ENCODE results near the gene GRIK4. TPM values are rescaled to one million over a fixed set of nuclear protein-coding genes. Genes with fewer than 3 reads are reported as not detected.

GRIK4 gene
- total and polyA plus RNA-seq, 4 donors: 0.05 to 0.25 (median 0.06) TPM; not detected in 1

- no peak for TF ChIP-seq REST (IDR thresholded peaks at IDR 0.05)
Observed at GRCh38 chr11:120867531-120867930, 356.0 kb downstream of the GRIK4 start (continued).

GRCh38 chr11:120867988-120868387 lies 356.4 kb downstream of the GRIK4 start:
- Histone ChIP-seq H3K36me3 (ENCODE audit: control insufficient read depth in 4 of 4, insufficient read depth in 3 of 4, low read depth in 1 of 4, low read length in 3 of 4) (no peaks in the 10 kb centered on the region), H3K9ac (ENCODE audit: low read depth in 1 of 2, low read length in 2 of 2) (no peak overlapping the region), H3K27ac (ENCODE audit: low read depth in 1 of 2, low read length in 2 of 2) (no peak overlapping the region), H3K9me3 (ENCODE audit: control insufficient read depth in 4 of 4, low read length in 3 of 4) (no peaks in the 10 kb centered on the region), H3K4me3 (ENCODE audit: low read depth in 1 of 3, low read length in 3 of 3) (no peak overlapping the region), H3K4me1 (ENCODE audit: control insufficient read depth in 4 of 4, insufficient read depth in 4 of 4, low read length in 3 of 4) (no peaks in the 10 kb centered on the region), H3K27me3 (ENCODE audit: control insufficient read depth in 4 of 4, insufficient read depth in 4 of 4, low read length in 3 of 4) (peaks cover 0 to 2% (median 1%) of the 10 kb centered on the region in 4 donors)
- TF ChIP-seq MAX (IDR thresholded peaks at IDR 0.05): no peak
- no peak for TF ChIP-seq EGR1 (IDR thresholded peaks at IDR 0.05; ENCODE audit: low read depth in 2 of 2)
- TF ChIP-seq TAF1 (conservative IDR thresholded peaks at IDR 0.05): no peak
- no peak for TF ChIP-seq NR2F2 (IDR thresholded peaks at IDR 0.05)
- TF ChIP-seq SP1 (IDR thresholded peaks at IDR 0.05): no peak
- no peak for TF ChIP-seq RAD21 (IDR thresholded peaks at IDR 0.05)
- TF ChIP-seq GABPA (IDR thresholded peaks at IDR 0.05 in 1 of 2, conservative IDR thresholded peaks at IDR 0.05 in 1 of 2): no peak
- TF ChIP-seq HNF4A (conservative IDR thresholded peaks at IDR 0.05): no peak
- no peak for TF ChIP-seq YY1 (IDR thresholded peaks at IDR 0.05)
- no peak for TF ChIP-seq HNF4G (IDR thresholded peaks at IDR 0.05)
- no peak for TF ChIP-seq JUND (IDR thresholded peaks at IDR 0.05)
- TF ChIP-seq ATF3 (IDR thresholded peaks at IDR 0.05): no peak
- no peak for TF ChIP-seq REST (IDR thresholded peaks at IDR 0.05)
- no peak for TF ChIP-seq FOXA2 (IDR thresholded peaks at IDR 0.05)
- no peak for TF ChIP-seq FOXA1 (IDR thresholded peaks at IDR 0.05)
- DNase-seq (ENCODE audit: low spot score): no peak
- WGBS: 67% methylated on average over 3 of the region's 3 CpGs

- 81% methylated on average over 7 of the region's 7 CpGs for WGBS
- Histone ChIP-seq H3K4me1 (ENCODE audit: control insufficient read depth in 4 of 4, insufficient read depth in 4 of 4, low read length in 3 of 4) (no peaks in the 10 kb centered on the region), H3K4me3 (ENCODE audit: low read depth in 1 of 3, low read length in 3 of 3) (no peak overlapping the region), H3K27ac (ENCODE audit: low read depth in 1 of 2, low read length in 2 of 2) (no peak overlapping the region), H3K36me3 (ENCODE audit: control insufficient read depth in 4 of 4, insufficient read depth in 3 of 4, low read depth in 1 of 4, low read length in 3 of 4) (no peaks in the 10 kb centered on the region), H3K27me3 (ENCODE audit: control insufficient read depth in 4 of 4, insufficient read depth in 4 of 4, low read length in 3 of 4) (peaks cover 0 to 2% (median 1%) of the 10 kb centered on the region in 4 donors), H3K9ac (ENCODE audit: low read depth in 1 of 2, low read length in 2 of 2) (no peak overlapping the region), H3K9me3 (ENCODE audit: control insufficient read depth in 4 of 4, low read length in 3 of 4) (no peaks in the 10 kb centered on the region)
- DNase-seq (ENCODE audit: low spot score): no peak
- TF ChIP-seq RAD21 (IDR thresholded peaks at IDR 0.05) (no peak), EGR1 (IDR thresholded peaks at IDR 0.05; ENCODE audit: low read depth in 2 of 2) (no peak), REST (IDR thresholded peaks at IDR 0.05) (no peak)
Observed at GRCh38 chr11:120869097-120869496, 357.5 kb downstream of the GRIK4 start.

Data from liver (tissue), 9 donors.